ENCODE results near the gene SPTLC1.
A peak's percentile ranks its signal among the peaks of the same experiment; 100 is the strongest.

GRCh38 chr9:92133949-92134604 is 18.9 kb upstream of the SPTLC1 start:
- TF ChIP-seq CTCF (IDR thresholded peaks at IDR 0.05) (peak; percentile 58 to 89 (median 76)), POLR2A (IDR thresholded peaks at IDR 0.05) (no peak)

All from Peyer's patch (tissue), 4 donors.